SIG-M5 treated with dmso at 0.1 percent for 504 hours (cell line): Measurements from ENCODE around the gene PLEKHN1.
"Not testable (repeated sequence)": the region's sequence is repeated elsewhere in the genome, so short reads cannot be mapped to it uniquely, and the experiment has no call there.

ENCODE experiments used
- DNase-seq: peaks from one replicate; lab custom pipeline; 2025; ENCODE audit not compliant: unreplicated experiment; lab: John Stamatoyannopoulos, UW

Gene PLEKHN1

GRCh38 chr1:973459-974292, 7.4 kb downstream of the PLEKHN1 start:
- no peak for DNase-seq

GRCh38 chr1:974293-974640, 8.0 kb downstream of the PLEKHN1 start:
- no peak for DNase-seq

GRCh38 chr1:974687-975328, 8.5 kb downstream of the PLEKHN1 start:
- DNase-seq = no peak

GRCh38 chr1:975365-975764, 9.1 kb downstream of the PLEKHN1 start:
- DNase-seq = no peak

- peak; percentile 46 for DNase-seq
Observed at GRCh38 chr1:975896-976683, 9.8 kb downstream of the PLEKHN1 start.

- not testable (repeated sequence) for DNase-seq
Observed at GRCh38 chr1:976791-977190, 10.5 kb downstream of the PLEKHN1 start.

- DNase-seq = no peak
Observed at GRCh38 chr1:978069-978834, 12.0 kb downstream of the PLEKHN1 start.

GRCh38 chr1:978835-979743, 12.8 kb downstream of the PLEKHN1 start:
- DNase-seq = no peak

GRCh38 chr1:979744-980072, 13.4 kb downstream of the PLEKHN1 start:
- no peak for DNase-seq

- no peak for DNase-seq
Observed at GRCh38 chr1:980137-980571, 13.9 kb downstream of the PLEKHN1 start.

GRCh38 chr1:980602-981395, 14.5 kb downstream of the PLEKHN1 start:
- DNase-seq = no peak

- DNase-seq = no peak
Observed at GRCh38 chr1:981491-981954, 15.2 kb downstream of the PLEKHN1 start.

- no peak for DNase-seq
Observed at GRCh38 chr1:981955-982558, 15.8 kb downstream of the PLEKHN1 start, which contains the start of gene PERM1. Gene PERM1, minus strand, starts transcription at chr1:982093. Its CDS starts 1,064 bp downstream, at chr1:981029.

GRCh38 chr1:982765-983436, 16.6 kb downstream of the PLEKHN1 start:
- DNase-seq = no peak

- DNase-seq = peak; percentile 17
Observed at GRCh38 chr1:983798-984475, 17.7 kb downstream of the PLEKHN1 start.

- no peak for DNase-seq
Observed at GRCh38 chr1:984476-984814, 18.2 kb downstream of the PLEKHN1 start.

- DNase-seq = no peak
Observed at GRCh38 chr1:985126-985525, 18.8 kb downstream of the PLEKHN1 start.

GRCh38 chr1:988061-988460, 21.8 kb downstream of the PLEKHN1 start:
- DNase-seq = not testable (repeated sequence)
